Astrocyte of the hippocampus (primary cell): ENCODE data around the gene CHERP.
A peak's percentile ranks its signal among the peaks of the same experiment; 100 is the strongest.
"Not testable (repeated sequence)": the region's sequence is repeated elsewhere in the genome, so short reads cannot be mapped to it uniquely, and the experiment has no call there.

ENCODE experiments used
- DNase-seq: peaks from one replicate; pipeline ENCODE4 v3.0.0; 2011; ENCODE audit warnings: low read depth, low spot score

The CHERP gene

DNA sequence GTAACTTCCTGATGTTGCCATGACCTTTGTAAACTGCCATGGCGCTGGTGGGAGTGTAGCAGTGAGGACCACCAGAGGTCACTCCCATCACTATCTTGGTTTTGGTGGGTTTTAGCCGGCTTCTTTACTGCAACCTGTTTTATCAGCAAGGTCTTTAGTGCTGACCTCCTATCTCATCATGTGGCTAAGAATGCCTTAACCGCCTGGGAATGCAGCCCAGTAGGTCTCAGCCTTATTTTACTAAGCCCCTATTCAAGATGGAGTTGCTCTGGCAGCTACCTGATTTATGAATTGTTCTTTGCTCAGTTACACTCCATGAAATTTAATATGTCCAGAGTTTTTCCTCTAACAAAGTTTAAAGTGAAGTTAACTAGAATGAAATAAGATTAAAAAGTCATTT is 65.8 kb downstream of the CHERP start:
- no peak for DNase-seq

GRCh38 chr19:16473875-16474392 is 68.3 kb downstream of the CHERP start:
- no peak for DNase-seq

DNA sequence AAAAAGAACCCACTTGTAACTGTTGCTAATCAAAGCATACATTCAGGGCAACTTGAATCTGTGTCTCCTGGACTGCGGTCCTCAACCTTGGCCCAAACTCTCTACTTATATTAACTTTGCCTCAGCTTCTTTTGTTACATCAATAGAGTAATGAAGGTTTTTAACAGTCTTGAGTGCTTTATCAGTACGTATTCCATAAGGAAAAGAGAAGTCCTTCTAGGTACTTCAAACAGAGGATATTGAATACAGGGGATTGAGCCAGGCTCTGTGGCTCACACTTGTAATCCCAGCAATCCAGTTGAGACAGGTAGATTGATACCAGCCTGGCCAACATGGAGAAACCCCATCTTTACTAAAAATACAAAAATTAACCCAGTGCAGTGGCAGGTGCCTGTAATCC is 69.2 kb downstream of the CHERP start:
- DNase-seq, result no peak

DNA sequence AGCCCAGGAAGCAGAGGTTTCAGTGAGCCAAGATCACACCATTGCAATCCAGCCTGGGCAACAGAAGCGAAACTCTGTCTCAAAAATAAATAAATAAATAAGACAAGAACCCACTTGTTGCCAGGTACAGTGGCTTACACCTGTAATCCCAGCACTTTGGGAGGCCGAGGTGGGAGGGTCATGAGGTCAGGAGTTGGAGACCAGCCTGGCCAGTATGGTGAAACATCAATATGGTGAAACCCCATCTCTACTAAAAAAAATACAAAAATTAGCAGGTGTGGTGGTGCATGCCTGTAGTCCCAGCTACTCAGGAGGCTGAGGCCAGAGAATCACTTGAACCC is 69.7 kb downstream of the CHERP start:
- not testable (repeated sequence) for DNase-seq

DNA sequence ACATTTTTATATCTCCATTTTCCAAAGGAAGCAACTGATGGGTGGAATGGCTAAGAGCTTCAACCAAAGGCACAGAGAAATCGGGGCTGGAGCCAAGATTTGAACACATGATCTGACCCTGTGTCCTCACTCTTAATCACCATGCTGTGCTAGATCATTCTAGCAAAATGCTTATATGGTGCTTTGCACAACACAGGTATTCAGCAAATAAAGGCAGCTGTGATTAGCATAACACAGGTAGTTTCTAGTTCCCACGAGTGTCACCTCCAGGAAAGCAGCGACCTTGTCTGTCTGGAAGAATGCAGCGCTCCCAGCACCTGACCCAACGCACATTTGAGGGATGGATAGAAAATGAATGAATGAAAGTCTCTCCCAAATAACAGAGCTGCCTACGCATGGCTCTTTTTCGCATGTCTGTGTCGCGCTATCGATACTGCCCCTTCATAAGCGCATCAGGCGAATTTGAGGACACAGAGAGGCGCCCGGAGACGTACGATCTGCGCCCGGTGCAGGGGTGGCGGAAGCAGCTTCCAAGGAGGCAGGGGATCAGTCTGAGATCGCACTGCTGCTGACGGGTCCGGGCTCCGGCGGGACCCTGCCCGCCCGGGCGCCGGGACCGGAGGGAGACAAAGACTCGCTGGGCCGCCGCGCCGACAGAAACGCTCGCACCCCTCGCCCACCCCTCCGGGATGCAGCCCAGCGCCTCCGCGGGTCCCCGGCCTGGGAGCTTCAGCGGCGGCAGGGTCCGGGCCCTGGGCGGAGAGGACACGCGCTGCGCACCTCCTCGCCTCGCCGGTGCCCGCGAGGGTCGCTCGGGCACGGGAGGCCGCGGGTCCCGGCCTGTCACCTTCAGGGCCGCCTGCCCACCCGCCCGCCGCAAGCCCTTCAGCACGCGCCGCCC is 71.1 kb downstream of the CHERP start:
- DNase-seq, result peak; percentile 55

DNA sequence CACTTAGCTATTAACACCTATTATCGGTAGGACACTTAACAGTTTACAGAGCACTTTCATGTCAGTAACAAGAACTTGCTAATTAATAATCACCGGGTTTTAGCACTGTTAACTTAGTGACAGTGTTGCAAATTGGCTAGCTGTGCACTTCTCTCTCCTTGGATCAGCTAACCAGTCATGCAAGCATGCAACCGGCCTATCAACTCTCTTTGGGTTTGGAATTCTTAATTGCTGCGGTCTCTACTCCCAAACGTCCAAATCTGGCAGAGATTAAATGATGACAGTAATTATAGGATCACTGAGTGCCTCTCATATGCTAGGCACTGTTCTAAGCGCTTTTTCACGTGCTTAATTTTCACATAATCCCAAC is 71.7 kb downstream of the CHERP start:
- peak; percentile 36 for DNase-seq
